GM19025 (cell line): ENCODE results near the gene PRSS53.
A peak's percentile ranks its signal among the peaks of the same experiment; 100 is the strongest.

Source experiments
- ATAC-seq: cut with Tn5 transposase; IDR thresholded peaks from one replicate; pipeline ENCODE4 v1.9.1; 2021; ENCODE audit warnings: mild to moderate bottlenecking, low read depth, moderate library complexity; ENCODE audit not compliant: unreplicated experiment

Gene PRSS53

DNA sequence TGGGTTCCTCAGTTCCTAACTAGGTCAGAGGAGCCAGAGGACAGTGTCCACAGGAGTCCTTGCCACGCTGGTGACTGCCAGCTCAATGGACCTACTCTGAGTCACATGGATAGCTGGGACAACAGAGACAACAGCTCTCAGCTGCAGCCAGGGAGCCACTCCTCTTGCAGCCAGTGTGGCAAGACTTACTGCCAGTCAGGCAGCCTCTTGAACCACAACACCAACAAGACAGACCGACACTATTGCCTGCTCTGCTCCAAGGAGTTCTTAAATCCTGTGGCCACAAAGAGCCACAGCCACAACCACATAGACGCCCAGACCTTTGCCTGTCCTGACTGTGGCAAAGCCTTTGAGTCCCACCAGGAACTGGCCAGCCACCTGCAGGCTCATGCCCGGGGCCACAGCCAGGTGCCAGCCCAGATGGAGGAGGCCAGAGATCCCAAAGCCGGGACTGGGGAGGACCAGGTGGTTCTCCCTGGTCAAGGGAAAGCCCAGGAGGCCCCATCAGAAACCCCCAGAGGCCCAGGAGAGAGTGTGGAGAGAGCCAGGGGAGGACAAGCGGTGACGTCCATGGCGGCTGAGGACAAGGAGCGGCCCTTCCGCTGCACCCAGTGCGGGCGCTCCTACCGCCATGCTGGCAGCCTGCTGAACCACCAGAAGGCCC, 7.9 kb downstream of the PRSS53 start:
- ATAC-seq = no peak

- no peak for ATAC-seq
Observed at GRCh38 chr16:31080035-31080629, 8.6 kb downstream of the PRSS53 start.

DNA sequence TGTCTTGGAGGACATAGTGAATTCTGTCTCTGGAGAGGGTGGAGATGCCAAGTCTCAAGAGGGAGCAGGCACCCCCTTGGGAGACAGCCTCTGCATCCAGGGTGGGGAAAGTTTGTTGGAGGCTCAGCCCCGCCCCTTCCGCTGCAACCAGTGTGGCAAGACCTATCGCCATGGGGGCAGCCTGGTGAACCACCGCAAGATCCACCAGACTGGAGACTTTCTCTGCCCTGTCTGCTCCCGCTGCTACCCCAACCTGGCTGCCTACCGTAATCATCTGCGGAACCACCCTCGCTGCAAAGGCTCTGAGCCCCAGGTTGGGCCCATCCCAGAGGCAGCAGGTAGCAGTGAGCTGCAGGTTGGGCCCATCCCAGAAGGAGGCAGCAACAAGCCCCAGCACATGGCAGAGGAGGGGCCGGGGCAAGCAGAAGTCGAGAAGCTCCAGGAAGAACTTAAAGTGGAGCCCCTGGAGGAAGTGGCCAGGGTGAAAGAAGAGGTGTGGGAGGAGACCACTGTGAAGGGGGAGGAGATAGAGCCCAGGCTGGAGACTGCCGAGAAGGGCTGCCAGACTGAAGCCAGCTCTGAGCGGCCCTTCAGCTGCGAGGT, 9.3 kb downstream of the PRSS53 start:
- ATAC-seq = no peak

- no peak for ATAC-seq
Observed at GRCh38 chr16:31078597-31079341, 10.0 kb downstream of the PRSS53 start.

- no peak for ATAC-seq
Observed at GRCh38 chr16:31077592-31078396, 10.9 kb downstream of the PRSS53 start.

DNA sequence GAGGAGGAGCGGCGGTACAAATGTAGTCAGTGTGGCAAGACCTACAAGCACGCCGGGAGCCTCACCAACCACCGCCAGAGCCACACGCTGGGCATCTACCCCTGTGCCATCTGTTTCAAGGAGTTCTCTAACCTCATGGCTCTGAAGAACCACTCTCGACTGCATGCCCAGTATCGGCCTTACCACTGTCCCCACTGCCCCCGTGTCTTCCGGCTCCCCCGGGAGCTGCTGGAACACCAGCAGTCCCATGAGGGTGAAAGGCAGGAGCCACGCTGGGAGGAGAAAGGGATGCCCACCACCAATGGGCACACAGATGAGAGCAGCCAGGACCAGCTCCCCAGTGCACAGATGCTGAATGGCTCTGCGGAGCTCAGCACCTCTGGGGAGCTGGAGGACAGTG, 11.7 kb downstream of the PRSS53 start:
- ATAC-seq = no peak

GRCh38 chr16:31076319-31076718, 12.4 kb downstream of the PRSS53 start:
- no peak for ATAC-seq

GRCh38 chr16:31074814-31075183, 13.9 kb downstream of the PRSS53 start:
- ATAC-seq = no peak

DNA sequence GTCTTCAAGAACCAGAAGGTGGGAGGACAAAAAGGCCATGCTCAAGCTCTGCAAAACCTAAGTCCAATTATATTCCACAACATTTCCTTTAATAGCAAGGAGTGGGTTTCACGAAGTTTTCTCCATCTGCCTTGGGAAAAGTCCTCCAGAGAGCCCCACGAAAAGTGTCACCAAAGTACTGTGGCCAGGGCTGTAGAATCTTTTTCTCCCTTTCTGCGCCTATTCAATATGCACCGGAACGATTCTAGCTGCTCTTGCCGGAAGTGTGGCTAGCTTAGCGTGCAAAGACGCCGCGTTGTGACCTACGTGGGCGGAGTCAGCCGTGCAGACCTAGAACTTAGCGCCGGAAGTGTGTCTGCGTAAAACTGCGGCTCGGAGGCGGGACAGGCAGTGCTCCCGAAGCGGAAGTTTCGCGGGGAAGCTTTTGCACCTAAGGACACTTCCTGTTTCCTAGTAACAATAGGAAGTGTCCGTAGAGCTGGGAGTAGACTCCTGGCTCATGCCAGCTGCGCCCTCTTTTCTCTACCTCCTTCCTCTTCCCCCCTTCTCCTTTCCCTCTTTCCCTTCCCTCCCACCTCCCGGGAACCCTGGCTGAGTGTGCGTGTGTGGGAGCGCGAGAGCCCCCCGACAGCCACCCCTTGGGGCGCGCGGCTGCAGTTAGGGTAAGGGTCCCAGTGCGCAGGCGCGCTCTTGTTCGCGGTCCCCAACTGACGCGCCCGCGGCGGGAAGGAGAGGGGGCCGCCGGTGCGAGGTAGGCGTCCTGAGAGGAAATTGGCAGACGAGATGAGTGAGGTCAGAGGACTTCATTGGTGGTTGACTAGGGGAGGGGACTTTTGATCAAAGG, 14.6 kb downstream of the PRSS53 start, which contains the start of the genes ZNF646 and ZNF668:
TSS of gene ZNF646 (plus strand) at position 453 of the 844 bp plus-strand sequence. CDS start 1,903 bp downstream, outside the sequence.
TSS of gene ZNF668 (minus strand) at position 271 of the 844 bp plus-strand sequence. CDS start 9,781 bp downstream, outside the sequence.
- ATAC-seq = peak; percentile 61

- ATAC-seq = peak; percentile 54
Observed at GRCh38 chr16:31073142-31073969, 15.4 kb downstream of the PRSS53 start.

GRCh38 chr16:31072540-31073141, 16.1 kb downstream of the PRSS53 start:
- no peak for ATAC-seq

GRCh38 chr16:31071861-31072260, 16.9 kb downstream of the PRSS53 start:
- no peak for ATAC-seq

DNA sequence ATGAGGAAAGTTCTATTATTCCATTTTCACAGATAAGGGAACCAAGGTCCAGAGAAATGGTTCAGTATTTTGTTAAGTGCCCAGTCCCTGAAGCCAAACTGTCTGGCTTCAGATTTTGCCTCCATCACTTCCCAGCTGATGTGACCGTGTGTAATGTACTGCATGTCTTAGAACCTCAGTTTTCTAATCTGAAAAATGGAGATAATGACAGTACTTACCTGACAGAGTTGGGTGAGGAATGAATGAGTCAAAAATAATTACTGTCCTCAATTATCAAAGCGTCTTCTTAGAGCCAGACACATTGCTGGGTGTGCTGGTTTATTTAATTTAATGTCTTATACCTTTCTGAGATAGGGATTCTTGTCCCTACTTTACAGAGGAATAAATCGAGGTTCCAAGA, 21.4 kb downstream of the PRSS53 start:
- ATAC-seq = no peak

- ATAC-seq = no peak
Observed at GRCh38 chr16:31064882-31065461, 23.8 kb downstream of the PRSS53 start.

DNA sequence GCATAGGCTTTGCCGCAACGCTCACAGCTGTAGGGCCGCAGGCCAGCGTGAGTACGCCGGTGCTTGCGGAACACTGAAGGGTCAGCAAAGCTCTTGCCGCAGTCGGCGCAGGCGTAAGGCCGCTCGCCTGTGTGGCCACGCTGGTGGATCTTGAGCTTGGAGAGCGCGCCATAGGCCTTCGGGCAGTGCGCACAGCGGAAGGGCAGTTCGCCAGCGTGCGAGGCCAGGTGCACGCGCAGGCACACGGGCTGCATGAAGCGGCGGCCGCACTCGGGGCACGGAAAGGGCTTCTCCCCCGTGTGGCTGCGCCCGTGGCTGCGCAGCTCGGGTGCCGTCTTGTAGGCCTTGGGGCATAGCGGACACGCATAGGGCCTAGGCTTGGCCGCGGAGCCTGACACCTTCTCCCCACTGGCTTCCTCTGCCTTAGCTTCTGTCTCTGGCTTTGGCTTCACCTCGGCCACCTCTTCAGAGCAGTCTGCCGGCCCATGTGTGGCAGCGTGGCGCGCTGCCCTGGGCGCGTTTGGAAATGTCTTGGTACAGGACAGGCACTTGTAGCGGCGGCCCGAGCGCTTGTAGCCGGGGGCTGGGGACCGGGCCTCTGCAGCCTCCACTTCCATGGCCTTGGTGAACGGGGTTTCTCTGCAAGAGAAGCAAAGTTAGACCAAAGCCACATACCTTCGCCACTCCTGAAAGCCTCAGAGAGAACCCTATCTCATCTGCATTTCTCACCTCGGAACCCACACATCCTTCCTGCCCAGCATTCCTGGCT, 24.7 kb downstream of the PRSS53 start:
- no peak for ATAC-seq

- no peak for ATAC-seq
Observed at GRCh38 chr16:31063495-31063842, 25.3 kb downstream of the PRSS53 start.

GRCh38 chr16:31061813-31062440, 26.8 kb downstream of the PRSS53 start:
- no peak for ATAC-seq
